ENCODE measurements around the gene VAMP2. TPM values are rescaled to one million over a fixed set of nuclear protein-coding genes. Genes with fewer than 3 reads are reported as not detected.

VAMP2 gene
- total RNA-seq, 1 donor from 2014 or later: 28.0 TPM

- Histone ChIP-seq H3K36me3 (ENCODE audit: insufficient read depth, low read length) (no peaks in the 10 kb centered on the region), H4K20me1 (ENCODE audit: insufficient read depth, low read length) (peaks cover 5% of the 10 kb centered on the region), H3K4me2 (ENCODE audit: low read length) (no peak overlapping the region), H3K27me3 (ENCODE audit: insufficient read depth, low read length) (no peaks in the 10 kb centered on the region), H3K9me3 (ENCODE audit: insufficient read depth, low read depth, low read length) (no peaks in the 10 kb centered on the region), H3K4me3 (ENCODE audit: insufficient read depth, low read depth, low read length) (no peak overlapping the region), H3K9ac (ENCODE audit: low read length) (no peak overlapping the region), H3K27ac (ENCODE audit: low read depth, low read length) (no peak overlapping the region), H2AFZ (ENCODE audit: low read depth, low read length) (no peak overlapping the region), H3K79me2 (ENCODE audit: insufficient read depth, low read length) (peaks cover 10% of the 10 kb centered on the region), H3K4me1 (ENCODE audit: insufficient read depth, low read length) (peaks cover 24% of the 10 kb centered on the region)
- no peak overlapping the region for H3K27ac Mint-ChIP-seq (ENCODE audit: unreplicated experiment)
- no peak for TF ChIP-seq EZH2 (IDR thresholded peaks at IDR 0.05; ENCODE audit: insufficient read depth, low read length)
- TF ChIP-seq CTCF (IDR thresholded peaks at IDR 0.05; ENCODE audit: insufficient read depth, low read depth, low read length): no peak
- FAIRE-seq: no peak
- no peak for DNase-seq (ENCODE audit: low read depth)
- no peaks in the 10 kb centered on the region for H3K36me3 Mint-ChIP-seq (ENCODE audit: low read depth, unreplicated experiment)
- H3K9me3 Mint-ChIP-seq (ENCODE audit: unreplicated experiment): no peaks in the 10 kb centered on the region
- no peak overlapping the region for H3K4me3 Mint-ChIP-seq (ENCODE audit: unreplicated experiment)
- H3K27me3 Mint-ChIP-seq (ENCODE audit: low read depth, unreplicated experiment): no peaks in the 10 kb centered on the region
- peaks cover 14% of the 10 kb centered on the region for H3K4me1 Mint-ChIP-seq (ENCODE audit: low read depth, unreplicated experiment)
Measured at GRCh38 chr17:8166731-8167130, 4.0 kb upstream of the VAMP2 start.

- H3K27ac ChIP-seq (ENCODE audit: low read depth, low read length): peak overlapping the region; percentile 10
- Mint-ChIP-seq H3K9me3 (ENCODE audit: unreplicated experiment) (no peaks in the 10 kb centered on the region), H3K36me3 (ENCODE audit: low read depth, unreplicated experiment) (no peaks in the 10 kb centered on the region), H3K27me3 (ENCODE audit: low read depth, unreplicated experiment) (no peaks in the 10 kb centered on the region), H3K27ac (ENCODE audit: unreplicated experiment) (peak overlapping the region; percentile 75), H3K4me3 (ENCODE audit: unreplicated experiment) (peak overlapping the region; percentile 64), H3K4me1 (ENCODE audit: low read depth, unreplicated experiment) (peaks cover 23% of the 10 kb centered on the region)
- H3K9ac ChIP-seq (ENCODE audit: low read length): peak overlapping the region; percentile 100
- H3K4me1 ChIP-seq (ENCODE audit: insufficient read depth, low read length): peaks cover 35% of the 10 kb centered on the region
- peaks cover 7% of the 10 kb centered on the region for H3K36me3 ChIP-seq (ENCODE audit: insufficient read depth, low read length)
- H3K4me3 ChIP-seq (ENCODE audit: insufficient read depth, low read depth, low read length): no peak overlapping the region
- peaks cover 24% of the 10 kb centered on the region for H4K20me1 ChIP-seq (ENCODE audit: insufficient read depth, low read length)
- H3K79me2 ChIP-seq (ENCODE audit: insufficient read depth, low read length): peaks cover 28% of the 10 kb centered on the region
- H2AFZ ChIP-seq (ENCODE audit: low read depth, low read length): peak overlapping the region; percentile 70
- no peaks in the 10 kb centered on the region for H3K27me3 ChIP-seq (ENCODE audit: insufficient read depth, low read length)
- TF ChIP-seq CTCF (IDR thresholded peaks at IDR 0.05; ENCODE audit: insufficient read depth, low read depth, low read length): no peak
- FAIRE-seq (no peak), DNase-seq (ENCODE audit: low read depth) (no peak)
- H3K4me2 ChIP-seq (ENCODE audit: low read length): peak overlapping the region; percentile 93
- no peaks in the 10 kb centered on the region for H3K9me3 ChIP-seq (ENCODE audit: insufficient read depth, low read depth, low read length)
Measured at GRCh38 chr17:8164815-8165131, 2.0 kb upstream of the VAMP2 start.

- Histone ChIP-seq H4K20me1 (ENCODE audit: insufficient read depth, low read length) (peaks cover 30% of the 10 kb centered on the region), H3K4me3 (ENCODE audit: insufficient read depth, low read depth, low read length) (no peak overlapping the region), H3K9me3 (ENCODE audit: insufficient read depth, low read depth, low read length) (no peaks in the 10 kb centered on the region), H3K27me3 (ENCODE audit: insufficient read depth, low read length) (no peaks in the 10 kb centered on the region), H3K36me3 (ENCODE audit: insufficient read depth, low read length) (peaks cover 7% of the 10 kb centered on the region), H3K27ac (ENCODE audit: low read depth, low read length) (peak overlapping the region; percentile 10), H3K79me2 (ENCODE audit: insufficient read depth, low read length) (peaks cover 34% of the 10 kb centered on the region), H3K4me1 (ENCODE audit: insufficient read depth, low read length) (peaks cover 35% of the 10 kb centered on the region), H3K9ac (ENCODE audit: low read length) (peak overlapping the region; percentile 100), H3K4me2 (ENCODE audit: low read length) (peak overlapping the region; percentile 93), H2AFZ (ENCODE audit: low read depth, low read length) (peak overlapping the region; percentile 70)
- Mint-ChIP-seq H3K27ac (ENCODE audit: unreplicated experiment) (peak overlapping the region; percentile 75), H3K36me3 (ENCODE audit: low read depth, unreplicated experiment) (no peaks in the 10 kb centered on the region), H3K4me3 (ENCODE audit: unreplicated experiment) (peak overlapping the region; percentile 87), H3K4me1 (ENCODE audit: low read depth, unreplicated experiment) (peaks cover 25% of the 10 kb centered on the region), H3K27me3 (ENCODE audit: low read depth, unreplicated experiment) (no peaks in the 10 kb centered on the region), H3K9me3 (ENCODE audit: unreplicated experiment) (no peaks in the 10 kb centered on the region)
- FAIRE-seq (peak; percentile 49), DNase-seq (ENCODE audit: low read depth) (peak; percentile 25)
- TF ChIP-seq EZH2 (IDR thresholded peaks at IDR 0.05; ENCODE audit: insufficient read depth, low read length): no peak
- TF ChIP-seq CTCF (IDR thresholded peaks at IDR 0.05; ENCODE audit: insufficient read depth, low read depth, low read length): no peak
Measured at GRCh38 chr17:8163978-8164814, 1.4 kb upstream of the VAMP2 start.
